Stimulated activated CD8-positive, alpha-beta memory T cell treated with anti-CD3 and anti-CD28 coated beads, Interleukin-12 subunit alpha, Interleukin-12 subunit beta, amount 100 ng/mL, for 24 hours (primary cell): Measurements from ENCODE around the gene SLC25A40.
"Not testable (repeated sequence)": the region's sequence is repeated elsewhere in the genome, so short reads cannot be mapped to it uniquely, and the experiment has no call there.

Experiments
- DNase-seq: peaks from one replicate; pipeline ENCODE4 v3.0.0-alpha.2; 2020; ENCODE audit errors: extremely low read depth

The SLC25A40 gene

GRCh38 chr7:87870471-87870870, 5.7 kb downstream of the SLC25A40 start:
- DNase-seq = no peak

- DNase-seq = not testable (repeated sequence)
Observed at GRCh38 chr7:87866533-87866932, 9.6 kb downstream of the SLC25A40 start.

GRCh38 chr7:87866089-87866488, 10.1 kb downstream of the SLC25A40 start:
- DNase-seq = no peak

- DNase-seq = no peak
Observed at GRCh38 chr7:87858417-87859100, 17.6 kb downstream of the SLC25A40 start.

- no peak for DNase-seq
Observed at GRCh38 chr7:87853237-87853864, 22.8 kb downstream of the SLC25A40 start.

- no peak for DNase-seq
Observed at GRCh38 chr7:87852306-87852705, 23.9 kb downstream of the SLC25A40 start.

GRCh38 chr7:87850836-87851593, 25.1 kb downstream of the SLC25A40 start:
- no peak for DNase-seq

GRCh38 chr7:87837597-87837996, 38.6 kb downstream of the SLC25A40 start:
- no peak for DNase-seq

GRCh38 chr7:87833130-87833529, 43.0 kb downstream of the SLC25A40 start:
- no peak for DNase-seq

- no peak for DNase-seq
Observed at GRCh38 chr7:87831097-87831496, 45.1 kb downstream of the SLC25A40 start.

- DNase-seq = not testable (repeated sequence)
Observed at GRCh38 chr7:87828383-87828782, 47.8 kb downstream of the SLC25A40 start.

GRCh38 chr7:87825369-87825768, 50.8 kb downstream of the SLC25A40 start:
- DNase-seq = not testable (repeated sequence)

- DNase-seq = not testable (repeated sequence)
Observed at GRCh38 chr7:87822056-87822455, 54.1 kb downstream of the SLC25A40 start.

- DNase-seq = no peak
Observed at GRCh38 chr7:87818336-87818735, 57.8 kb downstream of the SLC25A40 start.

GRCh38 chr7:87816389-87816788, 59.8 kb downstream of the SLC25A40 start:
- DNase-seq = no peak

GRCh38 chr7:87810726-87811125, 65.4 kb downstream of the SLC25A40 start:
- no peak for DNase-seq

- DNase-seq = no peak
Observed at GRCh38 chr7:87810130-87810529, 66.0 kb downstream of the SLC25A40 start.

- no peak for DNase-seq
Observed at GRCh38 chr7:87806150-87806549, 70.0 kb downstream of the SLC25A40 start.

GRCh38 chr7:87797798-87798403, 78.3 kb downstream of the SLC25A40 start:
- no peak for DNase-seq

GRCh38 chr7:87797395-87797794, 78.8 kb downstream of the SLC25A40 start:
- DNase-seq = no peak

GRCh38 chr7:87785368-87785995, 90.7 kb downstream of the SLC25A40 start:
- DNase-seq = no peak

- DNase-seq = no peak
Observed at GRCh38 chr7:87784424-87784823, 91.7 kb downstream of the SLC25A40 start.
